ENCODE data around the gene NBPF3. TPM values are rescaled to one million over a fixed set of nuclear protein-coding genes. Genes with fewer than 3 reads are reported as not detected.

Gene NBPF3
- total and polyA plus RNA-seq, 2 donors (not counting 3 experiments of a cell fraction or from before 2014, with no cell fraction given): 3.3 to 6.5 TPM

DNA sequence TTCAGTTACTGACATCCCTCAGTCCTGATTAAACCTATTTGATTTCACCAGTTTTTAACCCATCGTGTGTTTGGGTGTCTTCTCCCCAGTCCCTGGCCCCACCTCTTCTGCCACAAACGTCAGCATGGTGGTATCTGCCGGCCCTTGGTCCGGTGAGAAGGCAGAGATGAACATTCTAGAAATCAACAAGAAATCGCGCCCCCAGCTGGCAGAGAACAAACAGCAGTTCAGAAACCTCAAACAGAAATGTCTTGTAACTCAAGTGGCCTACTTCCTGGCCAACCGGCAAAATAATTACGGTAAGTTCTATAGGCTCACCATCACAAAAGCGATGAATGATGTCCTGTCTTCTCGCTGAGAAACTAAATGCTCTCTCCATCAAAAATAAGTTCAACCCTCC, 28.7 kb downstream of the NBPF3 start:
- POLR2A ChIA-PET: no interaction called here
- FAIRE-seq (no peak), DNase-seq (ENCODE audit: low read depth, low spot score) (peak; percentile 16)
- Histone ChIP-seq H3K4me3 (replicated peaks in 1 of 3; ENCODE audit: insufficient read depth in 1 of 3, low read depth in 1 of 3, low read length in 3 of 3) (no peak overlapping the region), H4K20me1 (replicated peaks; ENCODE audit: control insufficient read depth, extremely low read depth, insufficient read depth, low read length) (no peaks in the 10 kb centered on the region), H3K27me3 (ENCODE audit: control insufficient read depth in 2 of 2, insufficient read depth in 2 of 2, low read length in 2 of 2) (peaks cover 0 to 2% of the 10 kb centered on the region in 2 experiments), H3K79me2 (ENCODE audit: control insufficient read depth, insufficient read depth, low read length) (no peaks in the 10 kb centered on the region), H3K4me2 (ENCODE audit: insufficient read depth, low read length) (no peak overlapping the region), H3K9me1 (replicated peaks; ENCODE audit: control insufficient read depth, extremely low read depth, insufficient read depth, low read length) (no peaks in the 10 kb centered on the region), H2AFZ (ENCODE audit: low read depth, low read length) (no peak overlapping the region), H3K4me1 (ENCODE audit: control insufficient read depth, extremely low read depth, insufficient read depth, low read length) (no peaks in the 10 kb centered on the region), H3K27ac (ENCODE audit: insufficient read depth, low read depth, low read length) (no peak overlapping the region), H3K36me3 (ENCODE audit: control insufficient read depth in 2 of 2, extremely low read depth in 1 of 2, insufficient read depth in 2 of 2, low read length in 2 of 2) (no peaks in the 10 kb centered on the region), H3K9ac (replicated peaks; ENCODE audit: extremely low read depth, insufficient read depth, low read length) (no peak overlapping the region), H3K9me3 (replicated peaks; ENCODE audit: control insufficient read depth, insufficient read depth, low read length) (no peaks in the 10 kb centered on the region)
- BruUV-seq (replicated peaks): no TSS peak
- dilution Hi-C loops (cut with MboI; ENCODE audit: extremely low pct_ligation_motif_present, low sequenced_read_pairs): no loop called here
- CTCF ChIA-PET: interaction anchor here (1.0 to 1.3 kb wide), 2 partner anchors 22 to 40 kb away, joined by 3 read pairs; partner anchors contain the start of gene ALPL
- TF ChIP-seq POLR2A (IDR thresholded peaks at IDR 0.05; ENCODE audit: low read depth, low read length): no peak
- no peak for TF ChIP-seq POLR2AphosphoS5 (IDR thresholded peaks at IDR 0.05; ENCODE audit: insufficient read depth, low read depth, low read length)
- TF ChIP-seq, protein P1, sequence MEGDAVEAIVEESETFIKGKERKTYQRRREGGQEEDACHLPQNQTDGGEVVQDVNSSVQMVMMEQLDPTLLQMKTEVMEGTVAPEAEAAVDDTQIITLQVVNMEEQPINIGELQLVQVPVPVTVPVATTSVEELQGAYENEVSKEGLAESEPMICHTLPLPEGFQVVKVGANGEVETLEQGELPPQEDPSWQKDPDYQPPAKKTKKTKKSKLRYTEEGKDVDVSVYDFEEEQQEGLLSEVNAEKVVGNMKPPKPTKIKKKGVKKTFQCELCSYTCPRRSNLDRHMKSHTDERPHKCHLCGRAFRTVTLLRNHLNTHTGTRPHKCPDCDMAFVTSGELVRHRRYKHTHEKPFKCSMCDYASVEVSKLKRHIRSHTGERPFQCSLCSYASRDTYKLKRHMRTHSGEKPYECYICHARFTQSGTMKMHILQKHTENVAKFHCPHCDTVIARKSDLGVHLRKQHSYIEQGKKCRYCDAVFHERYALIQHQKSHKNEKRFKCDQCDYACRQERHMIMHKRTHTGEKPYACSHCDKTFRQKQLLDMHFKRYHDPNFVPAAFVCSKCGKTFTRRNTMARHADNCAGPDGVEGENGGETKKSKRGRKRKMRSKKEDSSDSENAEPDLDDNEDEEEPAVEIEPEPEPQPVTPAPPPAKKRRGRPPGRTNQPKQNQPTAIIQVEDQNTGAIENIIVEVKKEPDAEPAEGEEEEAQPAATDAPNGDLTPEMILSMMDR (IDR thresholded peaks at IDR 0.05; ENCODE audit: extremely low read depth in 1 of 2, insufficient read depth in 1 of 2, low read depth in 1 of 2, low read length in 2 of 2): peak; percentile 26 to 38
- TF ChIP-seq GATA2 (IDR thresholded peaks at IDR 0.05; ENCODE audit: insufficient read depth, insufficient read length, low read depth, low read length): no peak
- TF ChIP-seq, protein P2, sequence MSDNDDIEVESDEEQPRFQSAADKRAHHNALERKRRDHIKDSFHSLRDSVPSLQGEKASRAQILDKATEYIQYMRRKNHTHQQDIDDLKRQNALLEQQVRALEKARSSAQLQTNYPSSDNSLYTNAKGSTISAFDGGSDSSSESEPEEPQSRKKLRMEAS (IDR thresholded peaks at IDR 0.05; ENCODE audit: insufficient read depth, insufficient read length): no peak
- TF ChIP-seq FOS (IDR thresholded peaks at IDR 0.05; ENCODE audit: borderline replicate concordance, insufficient read depth, low read length): no peak
- TF ChIP-seq EZH2 (IDR thresholded peaks at IDR 0.05; ENCODE audit: borderline replicate concordance, low read depth, low read length, severe bottlenecking): no peak
- intact Hi-C loops (cut with micrococcal nuclease): loop anchor here (1.0 kb wide), 1 partner anchor 98 kb away; no protein-coding TSS in a partner anchor
